ENCODE results near the gene HBQ1. TPM values are rescaled to one million over a fixed set of nuclear protein-coding genes. Genes with fewer than 3 reads are reported as not detected.

The HBQ1 gene
- total RNA-seq, 1 experiment from 2014 or later: not detected

DNA sequence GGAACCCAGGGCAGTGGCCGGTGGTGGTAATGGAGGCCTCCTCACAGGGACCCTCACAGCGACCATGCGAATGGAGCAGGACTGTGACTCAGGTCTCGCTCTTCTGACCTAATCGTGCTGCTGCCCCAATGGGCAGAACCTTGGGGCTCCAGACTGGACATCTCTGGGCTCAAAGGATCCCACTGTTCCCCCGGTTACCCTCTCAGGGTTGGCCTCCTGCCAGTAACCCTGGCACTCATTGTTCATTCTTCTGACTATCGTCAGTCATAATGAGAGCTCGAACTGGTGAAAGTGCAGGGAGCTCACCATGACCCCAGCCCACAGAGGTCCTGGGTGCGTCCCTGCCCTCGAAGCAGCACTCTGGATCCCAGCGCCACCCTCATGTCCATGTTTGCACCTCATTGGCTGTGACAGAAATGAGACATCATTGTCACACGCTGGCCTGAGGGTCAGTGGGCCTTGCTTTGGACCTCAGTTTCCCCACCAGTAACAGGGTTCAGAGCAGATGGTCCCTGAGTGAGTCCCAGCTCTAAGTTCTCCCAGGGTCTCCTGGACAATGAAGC lies 37.8 kb upstream of the HBQ1 start:
- Histone ChIP-seq H3K4me1 (ENCODE audit: control insufficient read depth in 1 of 2, insufficient read depth in 2 of 2, low read length in 2 of 2) (no peaks in the 10 kb centered on the region), H4K20me1 (ENCODE audit: insufficient read depth) (no peaks in the 10 kb centered on the region), H3K9me2 (ENCODE audit: insufficient read depth) (no peaks in the 10 kb centered on the region), H3K27ac (ENCODE audit: low read depth, low read length) (no peak overlapping the region), H3K9ac (ENCODE audit: low read length) (no peak overlapping the region), H2AFZ (ENCODE audit: low read depth, low read length, poor library complexity, severe bottlenecking) (no peak overlapping the region), H3K4me2 (ENCODE audit: low read length) (no peak overlapping the region), H3K27me3 (ENCODE audit: insufficient read depth, low read length) (no peaks in the 10 kb centered on the region), H3K9me3 (ENCODE audit: control insufficient read depth in 1 of 2, insufficient read depth in 1 of 2, low read depth in 1 of 2, low read length in 2 of 2) (no peaks in the 10 kb centered on the region), H3K36me3 (ENCODE audit: control insufficient read depth in 1 of 2, insufficient read depth in 2 of 2, low read length in 2 of 2) (no peaks in the 10 kb centered on the region), H3K79me2 (ENCODE audit: insufficient read depth, low read length) (peaks cover 6% of the 10 kb centered on the region; the same call in 1 of the 2 replicates), H3K4me3 (replicated peaks in 1 of 2; ENCODE audit: low read depth in 1 of 2, low read length in 2 of 2) (no peak overlapping the region)
- intact Hi-C loops (cut with micrococcal nuclease): no loop called here
- CTCF ChIA-PET: no interaction called here
- ATAC-seq (no peak), DNase-seq (ENCODE audit: low read depth, low spot score) (no peak)
- RAD21 ChIA-PET (ENCODE audit: low non-redundant PET in 1 of 2, low total read pairs in 2 of 2, uncharacterized antibody in 2 of 2, unreplicated experiment in 2 of 2): no interaction called here
- POLR2A ChIA-PET: no interaction called here
- BruUV-seq (replicated peaks): no TSS peak
- TF ChIP-seq ZFX (IDR thresholded peaks at IDR 0.05): no peak
- TF ChIP-seq CBX3 (IDR thresholded peaks at IDR 0.05; ENCODE audit: low read depth): no peak
- no peak for TF ChIP-seq SRF (IDR thresholded peaks at IDR 0.05; ENCODE audit: low read depth)
- no peak for TF ChIP-seq ZNF274 (IDR thresholded peaks at IDR 0.05; ENCODE audit: low read depth, low read length)
- TF ChIP-seq, protein P1, sequence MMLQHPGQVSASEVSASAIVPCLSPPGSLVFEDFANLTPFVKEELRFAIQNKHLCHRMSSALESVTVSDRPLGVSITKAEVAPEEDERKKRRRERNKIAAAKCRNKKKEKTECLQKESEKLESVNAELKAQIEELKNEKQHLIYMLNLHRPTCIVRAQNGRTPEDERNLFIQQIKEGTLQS (IDR thresholded peaks at IDR 0.05): no peak
- TF ChIP-seq POLR2A (IDR thresholded peaks at IDR 0.05; ENCODE audit: borderline replicate concordance, extremely low read depth, insufficient read depth, insufficient read length): no peak
- TF ChIP-seq, protein P2, sequence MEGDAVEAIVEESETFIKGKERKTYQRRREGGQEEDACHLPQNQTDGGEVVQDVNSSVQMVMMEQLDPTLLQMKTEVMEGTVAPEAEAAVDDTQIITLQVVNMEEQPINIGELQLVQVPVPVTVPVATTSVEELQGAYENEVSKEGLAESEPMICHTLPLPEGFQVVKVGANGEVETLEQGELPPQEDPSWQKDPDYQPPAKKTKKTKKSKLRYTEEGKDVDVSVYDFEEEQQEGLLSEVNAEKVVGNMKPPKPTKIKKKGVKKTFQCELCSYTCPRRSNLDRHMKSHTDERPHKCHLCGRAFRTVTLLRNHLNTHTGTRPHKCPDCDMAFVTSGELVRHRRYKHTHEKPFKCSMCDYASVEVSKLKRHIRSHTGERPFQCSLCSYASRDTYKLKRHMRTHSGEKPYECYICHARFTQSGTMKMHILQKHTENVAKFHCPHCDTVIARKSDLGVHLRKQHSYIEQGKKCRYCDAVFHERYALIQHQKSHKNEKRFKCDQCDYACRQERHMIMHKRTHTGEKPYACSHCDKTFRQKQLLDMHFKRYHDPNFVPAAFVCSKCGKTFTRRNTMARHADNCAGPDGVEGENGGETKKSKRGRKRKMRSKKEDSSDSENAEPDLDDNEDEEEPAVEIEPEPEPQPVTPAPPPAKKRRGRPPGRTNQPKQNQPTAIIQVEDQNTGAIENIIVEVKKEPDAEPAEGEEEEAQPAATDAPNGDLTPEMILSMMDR (IDR thresholded peaks at IDR 0.05 in 2 of 3, conservative IDR thresholded peaks at IDR 0.05 in 1 of 3; ENCODE audit: borderline replicate concordance in 1 of 3, insufficient read depth in 1 of 3, low read depth in 2 of 3, low read length in 2 of 3): no peak
- TF ChIP-seq ELF1 (IDR thresholded peaks at IDR 0.05; ENCODE audit: borderline replicate concordance, low read depth): no peak
- no peak for TF ChIP-seq EZH2phosphoT487 (IDR thresholded peaks at IDR 0.05; ENCODE audit: borderline replicate concordance)
- TF ChIP-seq EGR1 (IDR thresholded peaks at IDR 0.05; ENCODE audit: low read depth): no peak
- TF ChIP-seq TCF7L2 (IDR thresholded peaks at IDR 0.05; ENCODE audit: borderline replicate concordance, extremely low read depth, insufficient read depth, insufficient read length): no peak
- TF ChIP-seq, protein P3, sequence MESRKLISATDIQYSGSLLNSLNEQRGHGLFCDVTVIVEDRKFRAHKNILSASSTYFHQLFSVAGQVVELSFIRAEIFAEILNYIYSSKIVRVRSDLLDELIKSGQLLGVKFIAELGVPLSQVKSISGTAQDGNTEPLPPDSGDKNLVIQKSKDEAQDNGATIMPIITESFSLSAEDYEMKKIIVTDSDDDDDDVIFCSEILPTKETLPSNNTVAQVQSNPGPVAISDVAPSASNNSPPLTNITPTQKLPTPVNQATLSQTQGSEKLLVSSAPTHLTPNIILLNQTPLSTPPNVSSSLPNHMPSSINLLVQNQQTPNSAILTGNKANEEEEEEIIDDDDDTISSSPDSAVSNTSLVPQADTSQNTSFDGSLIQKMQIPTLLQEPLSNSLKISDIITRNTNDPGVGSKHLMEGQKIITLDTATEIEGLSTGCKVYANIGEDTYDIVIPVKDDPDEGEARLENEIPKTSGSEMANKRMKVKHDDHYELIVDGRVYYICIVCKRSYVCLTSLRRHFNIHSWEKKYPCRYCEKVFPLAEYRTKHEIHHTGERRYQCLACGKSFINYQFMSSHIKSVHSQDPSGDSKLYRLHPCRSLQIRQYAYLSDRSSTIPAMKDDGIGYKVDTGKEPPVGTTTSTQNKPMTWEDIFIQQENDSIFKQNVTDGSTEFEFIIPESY (IDR thresholded peaks at IDR 0.05; ENCODE audit: extremely low read depth, insufficient replicate concordance, low read length): no peak
- TF ChIP-seq, protein P4, sequence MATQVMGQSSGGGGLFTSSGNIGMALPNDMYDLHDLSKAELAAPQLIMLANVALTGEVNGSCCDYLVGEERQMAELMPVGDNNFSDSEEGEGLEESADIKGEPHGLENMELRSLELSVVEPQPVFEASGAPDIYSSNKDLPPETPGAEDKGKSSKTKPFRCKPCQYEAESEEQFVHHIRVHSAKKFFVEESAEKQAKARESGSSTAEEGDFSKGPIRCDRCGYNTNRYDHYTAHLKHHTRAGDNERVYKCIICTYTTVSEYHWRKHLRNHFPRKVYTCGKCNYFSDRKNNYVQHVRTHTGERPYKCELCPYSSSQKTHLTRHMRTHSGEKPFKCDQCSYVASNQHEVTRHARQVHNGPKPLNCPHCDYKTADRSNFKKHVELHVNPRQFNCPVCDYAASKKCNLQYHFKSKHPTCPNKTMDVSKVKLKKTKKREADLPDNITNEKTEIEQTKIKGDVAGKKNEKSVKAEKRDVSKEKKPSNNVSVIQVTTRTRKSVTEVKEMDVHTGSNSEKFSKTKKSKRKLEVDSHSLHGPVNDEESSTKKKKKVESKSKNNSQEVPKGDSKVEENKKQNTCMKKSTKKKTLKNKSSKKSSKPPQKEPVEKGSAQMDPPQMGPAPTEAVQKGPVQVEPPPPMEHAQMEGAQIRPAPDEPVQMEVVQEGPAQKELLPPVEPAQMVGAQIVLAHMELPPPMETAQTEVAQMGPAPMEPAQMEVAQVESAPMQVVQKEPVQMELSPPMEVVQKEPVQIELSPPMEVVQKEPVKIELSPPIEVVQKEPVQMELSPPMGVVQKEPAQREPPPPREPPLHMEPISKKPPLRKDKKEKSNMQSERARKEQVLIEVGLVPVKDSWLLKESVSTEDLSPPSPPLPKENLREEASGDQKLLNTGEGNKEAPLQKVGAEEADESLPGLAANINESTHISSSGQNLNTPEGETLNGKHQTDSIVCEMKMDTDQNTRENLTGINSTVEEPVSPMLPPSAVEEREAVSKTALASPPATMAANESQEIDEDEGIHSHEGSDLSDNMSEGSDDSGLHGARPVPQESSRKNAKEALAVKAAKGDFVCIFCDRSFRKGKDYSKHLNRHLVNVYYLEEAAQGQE (IDR thresholded peaks at IDR 0.05; ENCODE audit: low read depth): no peak
- TF ChIP-seq EZH2 (IDR thresholded peaks at IDR 0.05): no peak
- TF ChIP-seq POLR2AphosphoS5 (IDR thresholded peaks at IDR 0.05; ENCODE audit: low read depth, low read length): no peak
- TF ChIP-seq FOSL1 (IDR thresholded peaks at IDR 0.05; ENCODE audit: low read depth): no peak
- TF ChIP-seq, protein P5, sequence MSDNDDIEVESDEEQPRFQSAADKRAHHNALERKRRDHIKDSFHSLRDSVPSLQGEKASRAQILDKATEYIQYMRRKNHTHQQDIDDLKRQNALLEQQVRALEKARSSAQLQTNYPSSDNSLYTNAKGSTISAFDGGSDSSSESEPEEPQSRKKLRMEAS (IDR thresholded peaks at IDR 0.05): no peak
- no peak for TF ChIP-seq RAD21 (IDR thresholded peaks at IDR 0.05; ENCODE audit: low read depth)
- TF ChIP-seq SP1 (IDR thresholded peaks at IDR 0.05; ENCODE audit: low read depth): no peak

Data from HCT116 (cell line).